ENCODE results near the gene FMN1. TPM values are rescaled to one million over a fixed set of nuclear protein-coding genes. Genes with fewer than 3 reads are reported as not detected.

Gene FMN1, protein sequence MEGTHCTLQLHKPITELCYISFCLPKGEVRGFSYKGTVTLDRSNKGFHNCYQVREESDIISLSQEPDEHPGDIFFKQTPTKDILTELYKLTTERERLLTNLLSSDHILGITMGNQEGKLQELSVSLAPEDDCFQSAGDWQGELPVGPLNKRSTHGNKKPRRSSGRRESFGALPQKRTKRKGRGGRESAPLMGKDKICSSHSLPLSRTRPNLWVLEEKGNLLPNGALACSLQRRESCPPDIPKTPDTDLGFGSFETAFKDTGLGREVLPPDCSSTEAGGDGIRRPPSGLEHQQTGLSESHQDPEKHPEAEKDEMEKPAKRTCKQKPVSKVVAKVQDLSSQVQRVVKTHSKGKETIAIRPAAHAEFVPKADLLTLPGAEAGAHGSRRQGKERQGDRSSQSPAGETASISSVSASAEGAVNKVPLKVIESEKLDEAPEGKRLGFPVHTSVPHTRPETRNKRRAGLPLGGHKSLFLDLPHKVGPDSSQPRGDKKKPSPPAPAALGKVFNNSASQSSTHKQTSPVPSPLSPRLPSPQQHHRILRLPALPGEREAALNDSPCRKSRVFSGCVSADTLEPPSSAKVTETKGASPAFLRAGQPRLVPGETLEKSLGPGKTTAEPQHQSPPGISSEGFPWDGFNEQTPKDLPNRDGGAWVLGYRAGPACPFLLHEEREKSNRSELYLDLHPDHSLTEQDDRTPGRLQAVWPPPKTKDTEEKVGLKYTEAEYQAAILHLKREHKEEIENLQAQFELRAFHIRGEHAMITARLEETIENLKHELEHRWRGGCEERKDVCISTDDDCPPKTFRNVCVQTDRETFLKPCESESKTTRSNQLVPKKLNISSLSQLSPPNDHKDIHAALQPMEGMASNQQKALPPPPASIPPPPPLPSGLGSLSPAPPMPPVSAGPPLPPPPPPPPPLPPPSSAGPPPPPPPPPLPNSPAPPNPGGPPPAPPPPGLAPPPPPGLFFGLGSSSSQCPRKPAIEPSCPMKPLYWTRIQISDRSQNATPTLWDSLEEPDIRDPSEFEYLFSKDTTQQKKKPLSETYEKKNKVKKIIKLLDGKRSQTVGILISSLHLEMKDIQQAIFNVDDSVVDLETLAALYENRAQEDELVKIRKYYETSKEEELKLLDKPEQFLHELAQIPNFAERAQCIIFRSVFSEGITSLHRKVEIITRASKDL (N-terminal part only)
- 2.9 and 4.5 TPM in 2 replicates for total RNA-seq

DNA sequence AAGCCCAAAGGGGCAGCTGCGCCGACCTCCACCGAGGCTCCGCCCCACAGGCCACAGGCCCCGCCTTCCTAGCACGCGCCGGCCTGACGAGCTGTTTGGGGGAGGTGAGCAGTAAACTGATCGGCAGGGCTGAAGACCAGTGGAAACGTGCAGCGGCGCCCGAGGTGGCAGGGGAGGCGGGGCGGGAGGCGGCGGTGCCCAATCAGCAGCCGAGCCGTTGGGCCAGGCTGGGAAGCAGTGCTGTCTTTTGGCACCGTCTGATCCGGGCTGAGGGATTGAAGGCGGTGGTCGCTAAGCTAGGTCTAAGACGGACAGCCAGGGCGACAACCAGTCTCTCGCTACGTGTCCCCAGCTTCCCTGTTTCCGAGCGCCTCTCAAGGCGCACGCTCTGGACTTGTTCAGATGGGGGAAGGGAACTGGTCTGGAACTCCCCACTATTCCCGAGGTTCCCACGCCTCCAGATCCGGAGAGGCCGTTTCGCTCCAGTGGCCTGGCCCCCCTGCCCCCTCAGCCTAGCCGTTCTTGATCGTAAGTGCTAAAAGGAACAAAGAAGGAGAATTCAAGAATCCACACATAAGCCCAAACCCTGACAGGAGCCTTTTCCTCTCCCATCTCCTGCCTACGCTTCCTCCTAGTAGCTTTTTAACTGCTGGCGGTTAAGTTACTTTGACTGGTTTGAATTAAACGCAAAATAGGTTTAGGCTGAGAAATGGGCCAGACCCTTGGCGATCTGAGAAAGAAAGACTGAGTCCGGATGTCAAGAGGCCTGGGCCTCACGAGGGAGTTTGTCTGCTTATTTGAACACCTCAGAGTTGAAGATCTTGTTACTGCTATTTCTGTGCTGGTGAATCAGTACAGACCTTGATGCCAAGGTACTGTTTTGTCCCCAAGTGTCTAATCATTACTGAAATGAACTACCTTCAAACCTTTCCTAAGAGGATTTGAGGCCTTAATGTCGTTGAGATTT is at the start of gene FMN1:
Gene FMN1, minus strand, starts transcription at position 11 of the 967 bp plus-strand sequence. CDS start 39,800 bp downstream, outside the sequence.

DNA sequence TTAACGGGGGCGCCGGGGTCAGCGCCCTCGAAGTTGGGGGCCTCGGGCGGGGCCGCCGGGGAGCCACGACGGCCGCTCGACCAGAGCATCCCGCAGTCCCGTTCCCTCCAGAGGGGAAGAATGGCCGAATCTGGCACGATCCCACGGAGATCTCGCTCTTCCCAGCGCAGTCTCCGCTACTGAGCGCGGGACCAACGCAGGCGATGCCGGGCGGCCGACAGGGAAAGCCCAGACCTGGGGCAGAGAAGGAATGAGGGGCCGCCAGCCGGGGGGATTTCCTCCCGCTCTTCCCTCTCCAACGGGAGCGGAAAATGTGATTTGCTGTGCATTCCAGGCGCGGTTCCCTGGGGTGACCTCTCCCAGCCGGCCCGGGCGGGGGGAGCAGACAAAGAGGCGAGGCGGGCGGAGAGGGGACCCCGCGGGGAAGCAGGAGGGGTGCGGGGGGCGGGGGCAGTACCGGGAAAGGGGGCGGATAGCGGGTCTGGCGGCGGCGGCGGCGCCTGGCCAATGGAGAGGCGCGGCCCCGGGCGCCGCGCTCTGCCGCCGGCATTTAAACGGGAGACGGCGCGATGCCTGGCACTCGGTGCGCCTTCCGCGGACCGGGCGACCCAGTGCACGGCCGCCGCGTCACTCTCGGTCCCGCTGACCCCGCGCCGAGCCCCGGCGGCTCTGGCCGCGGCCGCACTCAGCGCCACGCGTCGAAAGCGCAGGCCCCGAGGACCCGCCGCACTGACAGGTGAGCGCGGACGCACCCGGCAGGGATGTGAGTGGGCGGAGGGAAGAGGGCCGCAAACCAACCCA is 476.9 kb downstream of the FMN1 start, which contains the start of gene GREM1:
Gene GREM1, plus strand, starts transcription at position 579 of the 801 bp plus-strand sequence. CDS start 12,687 bp downstream, outside the sequence.

Other genes with a start within 250 kb of the FMN1 start
- gene RYR3, start 116.3 kb upstream of the FMN1 start, total RNA-seq = under 0.01 TPM in 1 of 2 replicates, not detected in the other

Measured in airway epithelial cell (primary cell).